Esophagus squamous epithelium (tissue), 5 donors: ENCODE results near the gene FAM222A. TPM values are rescaled to one million over a fixed set of nuclear protein-coding genes. Genes with fewer than 3 reads are reported as not detected.

Source experiments
- DNase-seq: peaks from one replicate; lab custom pipeline; 2025; lab: John Stamatoyannopoulos, UW
- H3K27ac ChIP-seq, 4 donors: fragments of 200-600 bp; sonication (generic); one replicate each; pipeline ENCODE4 v1.5.1; 2016 to 2019; ENCODE audit warnings: mild to moderate bottlenecking in 1 of 4
- H3K27me3 ChIP-seq, 4 donors: fragments of 200-600 bp; sonication (generic); 1 replicate in 3 of 4; 2 replicates in 1 of 4; pipeline versions ENCODE4 v1.5.1 to v1.6.0; 2017 to 2021; ENCODE audit warnings: antibody characterized with exemption in 1 of 4
- H3K36me3 ChIP-seq, 3 donors: fragments of 200-600 bp; sonication (generic); one replicate each; pipeline ENCODE4 v1.5.1; 2016 to 2019
- H3K4me1 ChIP-seq, 3 donors: fragments of 200-600 bp; sonication (generic); one replicate each; pipeline ENCODE4 v1.5.1; 2017 to 2019
- H3K4me3 ChIP-seq, 4 donors: fragments of 200-600 bp; sonication (generic); 1 replicate in 3 of 4; 2 replicates in 1 of 4; pipeline ENCODE4 v1.5.1; 2016 to 2019; ENCODE audit warnings: mild to moderate bottlenecking in 2 of 4, moderate library complexity in 1 of 4
- H3K9me3 ChIP-seq, 3 donors: fragments of 200-600 bp; sonication (generic); one replicate each; pipeline ENCODE4 v1.5.1; 2016 to 2019
- CTCF ChIP-seq, 6 experiments: fragments of 450-650 bp in 4 of 6; fragments of 200-600 bp in 2 of 6; sonication (generic) in 2 of 6; IDR thresholded peaks; one replicate each; pipeline ENCODE4 v1.5.1; 2016 to 2019; ENCODE audit warnings: antibody characterized with exemption in 6 of 6, mild to moderate bottlenecking in 4 of 6, moderate library complexity in 4 of 6
- POLR2A ChIP-seq, 4 donors: fragments of 450-650 bp; IDR thresholded peaks; one replicate each; pipeline ENCODE4 v1.6.1; 2017; ENCODE audit warnings: antibody characterized with exemption in 4 of 4, mild to moderate bottlenecking in 4 of 4, moderate library complexity in 3 of 4
- WGBS, 2 donors: methylation state at CpG; one replicate each; pipeline ENCODE4 v1.1.5; 2018; 5-methylcytosine and 5-hydroxymethylcytosine counted together
- intact Hi-C: fragments of 100-400 bp; cut with DNase I; formaldehyde crosslinking; loops from one replicate; pipeline ENCODE4 v1.15.0; 2022
- total RNA-seq, 4 donors: library from RNA; depleted of rRNA; stranded (reverse); fragments of >200 nt; gene quantifications; one replicate each; pipeline ENCODE4 v1.1.0, GENCODE V29; 2016
- donor health status: DM: yes; HTN: yes; CAD: no.

Gene FAM222A
- total RNA-seq, 4 donors from 2014 or later = 0.57 to 9.3 (median 5.0) TPM

- Histone ChIP-seq H3K9me3 (no peaks in the 10 kb centered on the region), H3K27me3 (no peaks in the 10 kb centered on the region), H3K4me3 (no peak overlapping the region), H3K27ac (peak overlapping the region in 1 of 4 donors; percentile 5), H3K4me1 (no peaks in the 10 kb centered on the region), H3K36me3 (peaks cover 0 to 40% (median 0%) of the 10 kb centered on the region in 3 donors)
- 40 to 46% methylated on average over 8 of the region's 12 CpGs for WGBS, 2 donors
- TF ChIP-seq POLR2A (IDR thresholded peaks at IDR 0.05) (no peak), CTCF (IDR thresholded peaks at IDR 0.05) (peak; percentile 90 to 99 (median 94))
- no peak for DNase-seq
- intact Hi-C loops = loop anchor here (5.0 kb wide), 1 partner anchor 42 kb away; no protein-coding TSS in a partner anchor
Observed at GRCh38 chr12:109804820-109805761, 91.5 kb downstream of the FAM222A start.

- 88 to 91% methylated on average over 9 of the region's 12 CpGs for WGBS, 2 donors
- Histone ChIP-seq H3K27me3 (no peaks in the 10 kb centered on the region), H3K4me3 (no peak overlapping the region), H3K27ac (no peak overlapping the region), H3K9me3 (no peaks in the 10 kb centered on the region), H3K4me1 (no peaks in the 10 kb centered on the region), H3K36me3 (peaks cover 0 to 24% (median 0%) of the 10 kb centered on the region in 3 donors)
- no peak for DNase-seq
- TF ChIP-seq CTCF (IDR thresholded peaks at IDR 0.05) (no peak), POLR2A (IDR thresholded peaks at IDR 0.05) (no peak)
- intact Hi-C loops = loop anchor here (5.0 kb wide), 1 partner anchor 39 kb away; no protein-coding TSS in a partner anchor
Observed at GRCh38 chr12:109807954-109808643, 94.5 kb downstream of the FAM222A start.

GRCh38 chr12:109808876-109809646 lies 95.4 kb downstream of the FAM222A start:
- H3K36me3 ChIP-seq = peaks cover 0 to 28% (median 0%) of the 10 kb centered on the region in 3 donors
- intact Hi-C loops = loop anchor here (5.0 kb wide), 1 partner anchor 38 kb away; no protein-coding TSS in a partner anchor
- H3K4me1 ChIP-seq = no peaks in the 10 kb centered on the region
- no peaks in the 10 kb centered on the region for H3K9me3 ChIP-seq
- H3K27ac ChIP-seq = no peak overlapping the region
- 74 to 95% methylated on average over 4 of the region's 4 CpGs for WGBS, 2 donors
- DNase-seq = no peak
- no peaks in the 10 kb centered on the region for H3K27me3 ChIP-seq
- TF ChIP-seq CTCF (IDR thresholded peaks at IDR 0.05) = no peak
- TF ChIP-seq POLR2A (IDR thresholded peaks at IDR 0.05) = no peak
- no peak overlapping the region for H3K4me3 ChIP-seq

- Histone ChIP-seq H3K36me3 (peaks cover 0 to 29% (median 0%) of the 10 kb centered on the region in 3 donors), H3K4me3 (no peak overlapping the region), H3K9me3 (no peaks in the 10 kb centered on the region), H3K4me1 (peaks cover 0 to 7% (median 6%) of the 10 kb centered on the region in 3 donors), H3K27me3 (no peaks in the 10 kb centered on the region), H3K27ac (no peak overlapping the region)
- WGBS, 2 donors = 78 to 84% methylated on average over 5 to 8 of the region's 10 CpGs
- DNase-seq = no peak
- intact Hi-C loops = no loop called here
- TF ChIP-seq POLR2A (IDR thresholded peaks at IDR 0.05) (no peak), CTCF (IDR thresholded peaks at IDR 0.05) (no peak)
Observed at GRCh38 chr12:109810954-109811623, 97.5 kb downstream of the FAM222A start.
